Panc1 (cell line): ENCODE measurements around the gene ANKRD53.

Source experiments
- POLR2AphosphoS5 ChIP-seq: IDR thresholded peaks from 2 replicates; pipeline ENCODE4 v1.6.1; 2012; ENCODE audit warnings: mild to moderate bottlenecking, low read depth, low read length, moderate library complexity
- SIN3A ChIP-seq: IDR thresholded peaks from 2 replicates; pipeline ENCODE4 v1.6.1; 2012; ENCODE audit warnings: low read depth, mild to moderate bottlenecking, low read length, moderate library complexity, borderline replicate concordance; ENCODE audit not compliant: insufficient read depth
- TF ChIP-seq, protein P1 (sequence below): fragments of 450-650 bp; IDR thresholded peaks from 2 replicates; pipeline ENCODE4 v1.5.1; 2017; ENCODE audit warnings: mild to moderate bottlenecking

DNA sequence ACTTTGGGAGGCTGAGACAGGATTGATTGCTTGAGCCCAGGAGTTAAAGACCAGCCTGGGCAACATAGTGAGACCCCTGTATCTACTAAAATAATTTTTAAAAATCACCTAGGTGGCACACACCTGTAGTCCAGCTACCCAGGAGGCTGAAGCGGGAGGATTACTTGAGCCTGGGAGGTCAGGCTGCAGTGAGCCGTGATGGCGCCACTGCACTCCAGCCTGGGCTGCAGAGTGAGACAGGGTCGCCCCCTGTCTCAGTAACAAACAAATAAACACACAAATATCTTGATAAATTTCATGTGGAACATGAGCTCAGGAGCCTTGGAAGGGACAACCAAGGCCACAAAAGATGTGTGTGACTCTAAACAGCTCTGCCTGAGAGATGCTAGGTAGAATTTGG is 11.7 kb upstream of the ANKRD53 start:
- TF ChIP-seq POLR2AphosphoS5, result no peak
- TF ChIP-seq, protein P1, sequence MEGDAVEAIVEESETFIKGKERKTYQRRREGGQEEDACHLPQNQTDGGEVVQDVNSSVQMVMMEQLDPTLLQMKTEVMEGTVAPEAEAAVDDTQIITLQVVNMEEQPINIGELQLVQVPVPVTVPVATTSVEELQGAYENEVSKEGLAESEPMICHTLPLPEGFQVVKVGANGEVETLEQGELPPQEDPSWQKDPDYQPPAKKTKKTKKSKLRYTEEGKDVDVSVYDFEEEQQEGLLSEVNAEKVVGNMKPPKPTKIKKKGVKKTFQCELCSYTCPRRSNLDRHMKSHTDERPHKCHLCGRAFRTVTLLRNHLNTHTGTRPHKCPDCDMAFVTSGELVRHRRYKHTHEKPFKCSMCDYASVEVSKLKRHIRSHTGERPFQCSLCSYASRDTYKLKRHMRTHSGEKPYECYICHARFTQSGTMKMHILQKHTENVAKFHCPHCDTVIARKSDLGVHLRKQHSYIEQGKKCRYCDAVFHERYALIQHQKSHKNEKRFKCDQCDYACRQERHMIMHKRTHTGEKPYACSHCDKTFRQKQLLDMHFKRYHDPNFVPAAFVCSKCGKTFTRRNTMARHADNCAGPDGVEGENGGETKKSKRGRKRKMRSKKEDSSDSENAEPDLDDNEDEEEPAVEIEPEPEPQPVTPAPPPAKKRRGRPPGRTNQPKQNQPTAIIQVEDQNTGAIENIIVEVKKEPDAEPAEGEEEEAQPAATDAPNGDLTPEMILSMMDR, result no peak
- TF ChIP-seq SIN3A, result no peak
